LNCaP clone FGC (cell line): ENCODE data around the gene C3AR1.
"Not testable (repeated sequence)": the region's sequence is repeated elsewhere in the genome, so short reads cannot be mapped to it uniquely, and the experiment has no call there.

Experiments used
- DNase-seq: peaks from one replicate; pipeline ENCODE4 v3.0.0-alpha.2; 2011; ENCODE audit warnings: low read depth
- H3K4me3 ChIP-seq: 2 replicates; pipeline ENCODE4 v1.5.1; 2011; ENCODE audit warnings: mild to moderate bottlenecking, low read depth, low read length, control low read depth
- TF ChIP-seq, protein P1 (sequence below): IDR thresholded peaks from 2 replicates; pipeline ENCODE4 v1.5.1; 2012; ENCODE audit warnings: mild to moderate bottlenecking; ENCODE audit not compliant: control insufficient read depth, insufficient read depth; ENCODE audit errors: extremely low read depth

C3AR1 gene

GRCh38 chr12:8077207-8077606, 11.0 kb upstream of the C3AR1 start:
- TF ChIP-seq, protein P1, sequence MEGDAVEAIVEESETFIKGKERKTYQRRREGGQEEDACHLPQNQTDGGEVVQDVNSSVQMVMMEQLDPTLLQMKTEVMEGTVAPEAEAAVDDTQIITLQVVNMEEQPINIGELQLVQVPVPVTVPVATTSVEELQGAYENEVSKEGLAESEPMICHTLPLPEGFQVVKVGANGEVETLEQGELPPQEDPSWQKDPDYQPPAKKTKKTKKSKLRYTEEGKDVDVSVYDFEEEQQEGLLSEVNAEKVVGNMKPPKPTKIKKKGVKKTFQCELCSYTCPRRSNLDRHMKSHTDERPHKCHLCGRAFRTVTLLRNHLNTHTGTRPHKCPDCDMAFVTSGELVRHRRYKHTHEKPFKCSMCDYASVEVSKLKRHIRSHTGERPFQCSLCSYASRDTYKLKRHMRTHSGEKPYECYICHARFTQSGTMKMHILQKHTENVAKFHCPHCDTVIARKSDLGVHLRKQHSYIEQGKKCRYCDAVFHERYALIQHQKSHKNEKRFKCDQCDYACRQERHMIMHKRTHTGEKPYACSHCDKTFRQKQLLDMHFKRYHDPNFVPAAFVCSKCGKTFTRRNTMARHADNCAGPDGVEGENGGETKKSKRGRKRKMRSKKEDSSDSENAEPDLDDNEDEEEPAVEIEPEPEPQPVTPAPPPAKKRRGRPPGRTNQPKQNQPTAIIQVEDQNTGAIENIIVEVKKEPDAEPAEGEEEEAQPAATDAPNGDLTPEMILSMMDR: no peak
- no peak for DNase-seq
- no peak overlapping the region for H3K4me3 ChIP-seq

GRCh38 chr12:8076366-8076765, 10.2 kb upstream of the C3AR1 start:
- TF ChIP-seq, protein P1: no peak
- H3K4me3 ChIP-seq: no peak overlapping the region
- no peak for DNase-seq

GRCh38 chr12:8075935-8076334, 9.8 kb upstream of the C3AR1 start:
- no peak overlapping the region for H3K4me3 ChIP-seq
- TF ChIP-seq, protein P1: no peak
- no peak for DNase-seq

- not testable (repeated sequence) for H3K4me3 ChIP-seq, DNase-seq
Observed at GRCh38 chr12:8071820-8072219, 5.7 kb upstream of the C3AR1 start.

DNA sequence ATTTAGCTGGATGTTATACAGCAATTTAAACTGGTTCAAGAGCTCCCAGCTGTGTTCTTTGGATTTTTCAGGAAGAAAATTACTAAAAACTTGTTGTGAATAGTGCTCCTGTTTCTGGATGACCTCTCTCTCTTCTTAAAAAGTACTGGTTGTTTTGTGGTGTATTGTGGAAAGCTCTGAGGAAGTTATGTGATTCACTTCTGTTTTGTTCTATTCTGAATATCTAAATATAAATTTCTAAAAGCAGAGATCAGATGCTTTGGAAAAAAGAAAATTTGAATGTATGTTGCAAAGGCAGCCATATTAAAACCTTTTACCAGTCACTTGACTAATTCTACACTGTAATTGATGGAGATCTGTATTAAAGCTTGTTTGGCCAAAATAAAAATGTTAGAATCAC, 3.4 kb upstream of the C3AR1 start:
- no peak overlapping the region for H3K4me3 ChIP-seq
- DNase-seq: no peak
- TF ChIP-seq, protein P1: no peak

DNA sequence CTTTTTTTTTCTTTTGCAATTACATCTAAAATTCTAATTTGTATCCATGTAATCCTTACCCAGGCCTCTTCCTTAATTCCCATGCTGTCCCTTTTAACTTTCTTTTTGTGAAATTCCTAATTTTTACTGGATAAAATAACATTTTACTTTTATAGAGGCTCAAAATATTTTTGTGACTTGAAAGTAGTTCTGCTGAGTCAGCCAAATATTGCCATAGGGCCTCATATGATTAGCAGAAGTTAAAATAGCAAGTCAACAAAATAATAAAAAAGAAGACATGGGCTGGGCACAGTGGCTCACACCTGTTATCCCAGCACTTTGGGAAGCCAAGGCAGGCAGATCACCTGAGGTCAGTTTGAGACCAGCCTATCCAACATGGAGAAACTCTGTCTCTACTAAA, 2.0 kb downstream of the C3AR1 start:
- TF ChIP-seq, protein P1: no peak
- DNase-seq: no peak
- H3K4me3 ChIP-seq: no peak overlapping the region

GRCh38 chr12:8058506-8058905, 7.7 kb downstream of the C3AR1 start:
- H3K4me3 ChIP-seq: no peak overlapping the region
- no peak for DNase-seq
- TF ChIP-seq, protein P1: no peak
